HG03571 (cell line): ENCODE data around the gene MICU2.

Experiments used
- ATAC-seq: cut with Tn5 transposase; IDR thresholded peaks from one replicate; pipeline ENCODE4 v1.9.1; 2021; ENCODE audit not compliant: unreplicated experiment

MICU2 gene

GRCh38 chr13:21546372-21546771, 57.6 kb downstream of the MICU2 start:
- no peak for ATAC-seq

DNA sequence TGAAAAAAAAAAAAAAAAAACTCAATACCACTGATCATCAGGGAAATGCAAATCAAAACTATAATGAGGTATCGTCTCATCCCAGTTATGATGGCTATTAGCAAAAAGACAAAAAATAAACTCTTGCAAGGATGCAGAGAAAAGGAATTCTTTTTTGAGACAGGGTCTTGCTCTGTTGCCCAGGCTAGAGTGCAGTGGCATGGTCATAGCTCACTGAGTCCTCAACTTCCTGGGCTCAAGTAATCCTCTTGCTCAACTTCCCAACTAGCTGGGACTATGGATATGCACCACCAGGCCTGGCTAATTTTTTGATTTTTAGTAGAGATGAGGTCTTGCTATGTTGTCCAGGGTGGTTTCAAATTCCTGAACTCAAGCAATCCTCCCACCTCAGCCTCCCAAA, 59.5 kb downstream of the MICU2 start:
- ATAC-seq, result no peak

GRCh38 chr13:21542563-21542962, 61.4 kb downstream of the MICU2 start:
- ATAC-seq, result no peak

DNA sequence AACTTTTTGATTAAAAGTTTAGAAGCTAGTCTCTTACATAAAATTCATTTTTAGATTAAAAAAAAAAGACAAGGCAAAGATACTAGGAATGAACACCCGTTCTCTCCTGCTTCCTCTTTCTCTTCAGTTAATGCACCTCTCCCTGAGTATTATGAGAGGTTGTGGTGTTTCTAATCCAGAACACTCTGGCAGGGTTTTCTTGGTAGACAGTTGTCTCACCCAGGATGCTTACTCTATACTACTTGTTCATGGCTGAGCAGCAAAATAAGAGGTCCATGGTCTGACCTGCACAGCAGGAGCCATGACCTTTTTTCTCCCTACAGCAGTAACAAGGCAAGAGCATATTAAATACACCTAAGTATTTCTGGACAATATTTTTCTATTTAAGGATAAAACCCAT, 62.0 kb downstream of the MICU2 start:
- ATAC-seq, result no peak

- ATAC-seq, result no peak
Measured at GRCh38 chr13:21541271-21541670, 62.7 kb downstream of the MICU2 start.

DNA sequence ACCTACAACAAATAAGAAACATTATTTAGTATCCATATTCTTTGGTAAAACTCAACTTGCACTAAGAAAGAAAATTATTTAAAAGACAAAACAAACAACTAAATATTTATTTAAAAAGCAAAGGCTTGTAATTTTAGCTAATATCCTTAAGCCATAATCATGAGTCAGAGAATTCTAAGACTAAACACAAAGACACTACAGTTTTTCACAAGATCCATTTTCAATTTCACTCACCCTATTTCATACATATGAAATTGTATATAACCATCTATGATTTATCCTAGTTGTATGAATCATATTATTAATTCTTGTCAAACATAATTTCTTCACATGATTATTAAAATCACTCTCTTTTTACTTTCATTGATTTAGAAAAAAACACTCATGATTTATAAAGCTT, 64.3 kb downstream of the MICU2 start:
- ATAC-seq, result no peak

DNA sequence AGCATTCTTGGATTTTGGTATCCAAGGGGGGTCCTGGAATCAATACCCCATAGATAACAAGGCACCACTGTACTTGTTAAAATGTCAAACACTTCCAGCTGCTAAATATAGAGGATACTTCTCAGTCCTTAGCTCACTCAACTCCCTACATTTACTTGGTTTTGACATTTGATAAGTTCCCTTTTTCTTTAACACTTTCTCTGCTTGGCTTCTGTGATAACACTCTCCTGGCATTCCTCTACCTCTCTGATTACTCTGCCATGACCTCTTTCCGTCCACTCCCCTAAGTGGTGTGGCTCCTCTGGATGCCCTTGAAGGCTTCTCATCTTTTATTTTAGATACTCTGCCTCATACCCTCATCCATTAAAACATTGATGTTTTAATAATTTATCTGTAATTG, 65.2 kb downstream of the MICU2 start:
- no peak for ATAC-seq

GRCh38 chr13:21538280-21538679, 65.7 kb downstream of the MICU2 start:
- no peak for ATAC-seq

- no peak for ATAC-seq
Measured at GRCh38 chr13:21537105-21537504, 66.9 kb downstream of the MICU2 start.

- ATAC-seq, result no peak
Measured at GRCh38 chr13:21534760-21535159, 69.2 kb downstream of the MICU2 start.

DNA sequence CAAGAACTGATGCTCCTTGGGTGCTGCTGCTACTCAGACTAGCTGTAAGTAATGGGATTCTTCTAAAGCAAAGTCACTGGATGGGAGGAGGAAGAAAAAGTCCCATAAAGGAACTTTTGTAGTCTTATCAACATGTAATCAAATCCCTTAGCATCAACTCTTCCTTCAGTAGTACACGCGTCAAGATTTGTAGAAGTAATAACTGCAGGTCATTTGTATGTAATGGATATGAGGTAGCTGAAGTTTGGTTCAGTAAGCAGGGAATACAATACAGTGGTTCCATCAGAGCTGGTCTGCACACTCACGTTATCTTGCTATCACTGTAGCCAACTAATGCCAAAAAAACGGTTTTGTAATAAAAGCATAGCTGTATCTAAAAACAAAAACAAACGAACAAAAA, 72.5 kb downstream of the MICU2 start:
- ATAC-seq, result no peak

DNA sequence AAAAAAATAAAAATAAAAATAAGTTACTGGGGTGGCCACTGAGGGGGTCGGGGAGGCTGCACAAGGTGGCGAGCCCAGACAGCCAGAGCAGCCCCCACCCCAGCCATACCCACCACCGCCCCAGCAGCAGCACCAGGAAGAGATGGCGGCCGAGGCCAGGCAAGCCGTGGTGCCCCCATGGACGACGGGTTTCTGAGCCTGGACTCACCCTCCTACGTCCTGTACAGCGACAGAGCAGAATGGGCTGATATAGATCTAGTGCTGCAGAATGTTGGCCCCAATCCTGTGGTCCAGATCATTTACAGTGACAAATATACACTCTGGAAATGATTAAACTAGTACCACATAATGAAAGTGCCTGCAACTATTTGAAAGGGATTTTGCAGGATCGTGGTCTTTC, 73.3 kb downstream of the MICU2 start:
- ATAC-seq, result no peak

GRCh38 chr13:21529146-21529893, 74.7 kb downstream of the MICU2 start:
- ATAC-seq, result no peak

- no peak for ATAC-seq
Measured at GRCh38 chr13:21528616-21529015, 75.4 kb downstream of the MICU2 start.

DNA sequence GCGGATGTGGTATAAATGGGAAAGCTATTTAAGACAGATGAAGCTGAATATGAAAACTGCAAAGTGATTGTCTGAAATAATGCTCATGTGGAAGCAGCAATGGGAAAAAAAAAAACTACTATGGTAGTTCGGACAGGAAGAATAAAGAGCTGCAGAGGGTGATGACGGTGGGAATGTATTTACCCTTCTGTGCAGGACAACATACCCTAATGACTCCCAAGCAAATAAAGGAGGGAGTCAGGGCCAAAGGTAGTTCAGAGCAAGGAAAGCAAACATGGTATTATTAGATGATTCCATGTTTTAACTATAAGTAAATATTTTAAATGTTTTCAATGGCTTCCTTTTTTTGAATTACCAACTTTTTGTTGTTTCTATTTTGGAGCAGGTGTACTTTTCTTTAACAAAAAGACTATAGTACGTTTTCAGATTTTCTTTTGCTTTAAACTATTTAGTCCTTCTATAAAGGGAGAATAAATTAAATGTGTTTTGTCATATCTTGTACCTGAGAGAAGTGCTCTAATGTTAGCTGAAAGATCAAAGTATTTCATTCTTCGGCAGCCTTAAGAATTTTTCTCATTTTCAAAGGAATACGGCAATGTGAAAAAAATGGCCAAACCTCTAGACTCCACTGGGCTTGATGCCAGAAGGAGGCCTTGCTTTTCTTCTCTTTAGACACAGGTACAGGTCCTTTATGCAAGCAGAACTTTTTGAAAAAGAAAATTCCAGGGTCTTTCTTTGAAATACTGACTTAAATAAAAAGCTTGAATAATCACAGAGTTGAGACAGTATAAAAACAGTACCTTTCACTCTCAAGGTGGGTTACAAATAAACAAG, 77.0 kb downstream of the MICU2 start:
- ATAC-seq, result no peak

DNA sequence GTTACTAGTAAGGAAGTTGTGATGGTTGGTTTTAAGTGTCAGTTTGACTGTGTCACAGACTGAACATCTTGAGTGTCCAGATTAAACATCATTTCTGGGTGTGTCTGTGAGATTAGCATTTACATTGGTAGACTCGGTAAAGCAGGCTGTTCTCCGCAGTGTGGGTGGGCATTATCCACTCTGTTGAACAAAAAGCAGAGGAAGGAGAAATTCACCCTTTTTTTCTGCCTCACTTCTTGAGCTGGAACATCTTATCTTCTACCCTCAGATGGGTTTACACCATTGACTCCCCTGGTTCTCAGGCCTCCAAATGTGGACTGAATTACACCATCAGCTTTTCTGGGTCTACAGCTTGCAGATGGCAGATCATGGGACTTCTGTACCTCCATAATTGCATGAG, 81.1 kb downstream of the MICU2 start:
- ATAC-seq, result no peak

- ATAC-seq, result no peak
Measured at GRCh38 chr13:21522130-21522529, 81.8 kb downstream of the MICU2 start.

- ATAC-seq, result no peak
Measured at GRCh38 chr13:21518617-21519144, 85.3 kb downstream of the MICU2 start.

GRCh38 chr13:21517576-21517975, 86.4 kb downstream of the MICU2 start:
- no peak for ATAC-seq

GRCh38 chr13:21516805-21517204, 87.2 kb downstream of the MICU2 start:
- no peak for ATAC-seq

DNA sequence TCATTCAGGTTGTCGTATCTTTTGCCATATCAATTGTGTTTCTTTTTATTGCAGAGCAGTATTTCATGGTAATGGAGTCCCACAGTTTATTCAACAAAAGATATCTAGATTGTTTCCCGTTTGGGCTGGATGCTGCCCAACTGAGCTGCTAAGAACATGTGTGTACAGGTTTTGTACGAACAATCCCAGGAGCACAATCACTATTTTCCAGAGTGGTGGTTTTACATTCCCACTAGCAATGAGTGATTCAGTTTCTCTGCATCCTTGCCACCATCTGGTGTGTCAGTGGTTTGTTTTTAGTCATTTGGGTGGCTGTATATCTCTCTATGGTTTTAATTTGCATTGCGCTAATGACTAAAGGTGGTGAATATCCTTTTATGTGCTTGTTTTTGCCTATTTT, 92.1 kb downstream of the MICU2 start:
- no peak for ATAC-seq

- no peak for ATAC-seq
Measured at GRCh38 chr13:21504379-21504778, 99.6 kb downstream of the MICU2 start.
